Keratinocyte (primary cell): ENCODE results near the gene TBXT. TPM values are rescaled to one million over a fixed set of nuclear protein-coding genes. Genes with fewer than 3 reads are reported as not detected.

Experiments
- DNase-seq: peaks from one replicate; pipeline ENCODE4 v3.0.0-alpha.2; 2011; ENCODE audit warnings: low read depth, missing footprints, low spot score
- FAIRE-seq: peaks from 2 replicates; lab custom pipeline; 2011; peaks lifted over from hg19 to GRCh38; lab: Jason Lieb, UNC
- H2AFZ ChIP-seq: 2 replicates; pipeline ENCODE4 v1.6.0; 2012; ENCODE audit warnings: low read length, control low read depth, inconsistent platforms; ENCODE audit not compliant: control insufficient read depth
- H3K27ac ChIP-seq: 2 replicates; pipeline ENCODE4 v1.5.1; 2011; ENCODE audit warnings: low read length; ENCODE audit not compliant: control insufficient read depth, insufficient read depth
- H3K27me3 ChIP-seq: 3 replicates; pipeline ENCODE4 v1.6.0; 2011; ENCODE audit warnings: low read length; ENCODE audit not compliant: control insufficient read depth, insufficient read depth; ENCODE audit errors: extremely low read depth
- H3K36me3 ChIP-seq, 2 experiments: 2 replicates in 1 of 2; 3 replicates in 1 of 2; pipeline ENCODE4 v1.5.1; 2011; ENCODE audit warnings: low read length in 2 of 2, mild to moderate bottlenecking in 1 of 2; ENCODE audit not compliant: control insufficient read depth in 2 of 2, insufficient read depth in 2 of 2; ENCODE audit errors: extremely low read depth in 1 of 2
- H3K4me1 ChIP-seq: 3 replicates; pipeline ENCODE4 v1.5.1; 2011; ENCODE audit warnings: low read length; ENCODE audit not compliant: control insufficient read depth, insufficient read depth; ENCODE audit errors: extremely low read depth
- H3K4me2 ChIP-seq: 3 replicates; pipeline ENCODE4 v1.6.0; 2011; ENCODE audit warnings: low read depth, low read length; ENCODE audit not compliant: control insufficient read depth, insufficient read depth; ENCODE audit errors: extremely low read depth
- H3K4me3 ChIP-seq, 3 experiments: fragments of 200-600 bp in 1 of 3; sonication (generic) in 1 of 3; 2 replicates in 2 of 3; 3 replicates in 1 of 3; pipeline ENCODE4 v1.5.1; 2011 to 2016; ENCODE audit warnings: low read length in 3 of 3, mild to moderate bottlenecking in 3 of 3, control low read depth in 2 of 3, inconsistent platforms in 1 of 3, low read depth in 1 of 3, mixed read lengths in 1 of 3, mixed run types in 1 of 3, moderate library complexity in 1 of 3; ENCODE audit not compliant: control insufficient read depth in 2 of 3, insufficient read depth in 2 of 3; ENCODE audit errors: extremely low read depth in 1 of 3
- H3K79me2 ChIP-seq: 2 replicates; pipeline ENCODE4 v1.6.0; 2012; ENCODE audit warnings: low read length; ENCODE audit not compliant: control insufficient read depth, insufficient read depth
- H3K9ac ChIP-seq: 3 replicates; pipeline ENCODE4 v1.6.0; 2011; ENCODE audit warnings: low read length; ENCODE audit not compliant: control insufficient read depth, insufficient read depth; ENCODE audit errors: extremely low read depth
- H3K9me1 ChIP-seq: 3 replicates; pipeline ENCODE4 v1.6.0; 2011; ENCODE audit warnings: low read length; ENCODE audit not compliant: control insufficient read depth, insufficient read depth; ENCODE audit errors: extremely low read depth
- H3K9me3 ChIP-seq: 2 replicates; pipeline ENCODE4 v1.5.1; 2012; ENCODE audit warnings: low read depth, low read length; ENCODE audit not compliant: control insufficient read depth
- H4K20me1 ChIP-seq: 3 replicates; pipeline ENCODE4 v1.6.0; 2011; ENCODE audit warnings: low read length; ENCODE audit not compliant: control insufficient read depth, insufficient read depth; ENCODE audit errors: extremely low read depth
- CTCF ChIP-seq, 3 experiments: IDR thresholded peaks in 1 of 3; conservative IDR thresholded peaks in 1 of 3; optimal IDR thresholded peaks in 1 of 3; 2 replicates in 2 of 3; 3 replicates in 1 of 3; pipeline versions ENCODE3 to v1.5.1; 2011; ENCODE audit warnings: low read length in 3 of 3, mild to moderate bottlenecking in 3 of 3, moderate library complexity in 2 of 3, control low read depth in 1 of 3, inconsistent platforms in 1 of 3; ENCODE audit not compliant: insufficient read depth in 2 of 3; ENCODE audit errors: extremely low read depth in 1 of 3
- EZH2 ChIP-seq: IDR thresholded peaks from one replicate; pipeline ENCODE4 v1.6.1; 2012; ENCODE audit warnings: inconsistent platforms, mild to moderate bottlenecking, low read length, moderate library complexity
- dilution Hi-C: fragments of 300-500 bp; cut with MboI; formaldehyde crosslinking; loops from one replicate; pipeline ENCODE4 v1.7.0; 2020; ENCODE audit warnings: low sequenced_read_pairs; ENCODE audit not compliant: extremely low pct_ligation_motif_present
- polyA plus RNA-seq, 5 experiments: library from polyadenylated mRNA; depleted of rRNA in 3 of 5; stranded (reverse) in 3 of 5; stranded (forward) in 1 of 5; unstranded in 1 of 5; fragments of >200 nt; gene quantifications; 1 replicate in 1 of 5; 2 replicates in 3 of 5; 3 replicates in 1 of 5; pipeline versions ENCODE4 v1.2.1 to v1.2.3, GENCODE V29; 2011 to 2012; ENCODE audit warnings: missing spikeins in 2 of 5, low read depth in 1 of 5, low replicate concordance in 1 of 5

TBXT gene
- polyA plus RNA-seq, 1 donor (not counting 4 experiments of a cell fraction or from before 2014, with no cell fraction given), result not detected

GRCh38 chr6:166172546-166172945, 4.9 kb upstream of the TBXT start:
- TF ChIP-seq CTCF (optimal IDR thresholded peaks at IDR 0.05 in 1 of 3, IDR thresholded peaks at IDR 0.05 in 1 of 3, conservative IDR thresholded peaks at IDR 0.05 in 1 of 3; ENCODE audit: extremely low read depth in 1 of 3, insufficient read depth in 2 of 3, low read length in 3 of 3) (no peak), EZH2 (no peak)

GRCh38 chr6:166169549-166170421, 2.1 kb upstream of the TBXT start:
- TF ChIP-seq CTCF (optimal IDR thresholded peaks at IDR 0.05 in 1 of 3, IDR thresholded peaks at IDR 0.05 in 1 of 3, conservative IDR thresholded peaks at IDR 0.05 in 1 of 3; ENCODE audit: extremely low read depth in 1 of 3, insufficient read depth in 2 of 3, low read length in 3 of 3) (no peak), EZH2 (peak; percentile 76)
- no peaks in the 10 kb centered on the region for H3K9me3 ChIP-seq
- H3K4me1 ChIP-seq, result no peaks in the 10 kb centered on the region
- DNase-seq, result no peak
- no peak overlapping the region for H3K27ac ChIP-seq
- H3K9me1 ChIP-seq, result no peaks in the 10 kb centered on the region
- H3K9ac ChIP-seq, result no peak overlapping the region
- H2AFZ ChIP-seq, result no peak overlapping the region
- dilution Hi-C loops, result no loop called here
- H3K36me3 ChIP-seq, result no peaks in the 10 kb centered on the region
- H4K20me1 ChIP-seq, result no peaks in the 10 kb centered on the region
- no peak overlapping the region for H3K4me3 ChIP-seq
- no peak for FAIRE-seq
- H3K27me3 ChIP-seq, result peaks cover 51% of the 10 kb centered on the region
- no peak overlapping the region for H3K4me2 ChIP-seq
- H3K79me2 ChIP-seq, result no peaks in the 10 kb centered on the region

More at GRCh38 chr6:166172546-166172945, 4.9 kb upstream of the TBXT start:
- no peaks in the 10 kb centered on the region for H3K4me1 ChIP-seq
- DNase-seq, result no peak
- H3K27me3 ChIP-seq, result peaks cover 25% of the 10 kb centered on the region
- no peaks in the 10 kb centered on the region for H3K79me2 ChIP-seq
- H3K4me2 ChIP-seq, result no peak overlapping the region
- H3K9ac ChIP-seq, result no peak overlapping the region
- H4K20me1 ChIP-seq, result no peaks in the 10 kb centered on the region
- H3K36me3 ChIP-seq, result no peaks in the 10 kb centered on the region
- H2AFZ ChIP-seq, result no peak overlapping the region
- no peaks in the 10 kb centered on the region for H3K9me3 ChIP-seq
- dilution Hi-C loops, result no loop called here
- no peak overlapping the region for H3K4me3 ChIP-seq
- no peak for FAIRE-seq
- no peak overlapping the region for H3K27ac ChIP-seq
- no peaks in the 10 kb centered on the region for H3K9me1 ChIP-seq
